Stimulated activated naive B cell treated with anti-CD40 and anti-IgM and Interleukin-4, amounts not matched to agents 10 μg/mL and 1 μg/mL and 100 μg/mL, for 72 hours (primary cell): ENCODE results near the gene GYS2.

Experiments
- ATAC-seq, 2 donors: fragments of 150-1000 bp; cut with Tn5 transposase; replicated peaks; 2 replicates each; pipeline ENCODE4 v1.10.0; 2021; ENCODE audit warnings: moderate library complexity in 1 of 2
- DNase-seq: peaks from one replicate; pipeline ENCODE4 v3.0.0; 2021
- H3K27ac Mint-ChIP-seq: one replicate; pipeline ENCODE4 v1.8.0; 2022; ENCODE audit warnings: mild to moderate bottlenecking, mixed read lengths
- H3K27me3 Mint-ChIP-seq, 2 donors: one replicate each; pipeline ENCODE4 v1.8.0; 2022; ENCODE audit warnings: mixed read lengths in 2 of 2
- H3K36me3 Mint-ChIP-seq, 2 donors: one replicate each; pipeline ENCODE4 v1.8.0; 2022; ENCODE audit warnings: mixed read lengths in 2 of 2, mild to moderate bottlenecking in 1 of 2
- H3K4me1 Mint-ChIP-seq, 2 donors: one replicate each; pipeline ENCODE4 v1.8.0; 2022; ENCODE audit warnings: mixed read lengths in 2 of 2, mild to moderate bottlenecking in 1 of 2
- H3K4me3 Mint-ChIP-seq, 2 donors: one replicate each; pipeline ENCODE4 v1.8.0; 2022; ENCODE audit warnings: mild to moderate bottlenecking in 2 of 2, mixed read lengths in 2 of 2, moderate library complexity in 1 of 2
- H3K9me3 Mint-ChIP-seq, 2 donors: one replicate each; pipeline ENCODE4 v1.8.0; 2022; ENCODE audit warnings: mixed read lengths in 2 of 2, mild to moderate bottlenecking in 1 of 2

The GYS2 gene

GRCh38 chr12:21499765-21500164, 104.9 kb downstream of the GYS2 start:
- H3K4me3 Mint-ChIP-seq, result peak overlapping the region in 1 of 2 donors; percentile 41
- H3K9me3 Mint-ChIP-seq, result no peaks in the 10 kb centered on the region
- peaks cover 20 to 23% of the 10 kb centered on the region in 2 donors for H3K4me1 Mint-ChIP-seq
- no peak for DNase-seq
- H3K27me3 Mint-ChIP-seq, result no peaks in the 10 kb centered on the region
- H3K27ac Mint-ChIP-seq, result no peak overlapping the region
- ATAC-seq, result no peak
- peaks cover 23 to 36% of the 10 kb centered on the region in 2 donors for H3K36me3 Mint-ChIP-seq
